RWPE1 (cell line): ENCODE results near the gene PILRA.

Source experiments
- CTCF ChIA-PET: fragments of 350-600 bp; sonication (Branson Sonifier 250); formaldehyde crosslinking; extraction: SDS; loops from one replicate; lab custom pipeline; 2021; lab: Yijun Ruan, JAX
- POLR2A ChIA-PET: fragments of 400-600 bp; formaldehyde crosslinking; extraction: SDS; loops from one replicate; lab custom pipeline; 2020; ENCODE audit warnings: antibody characterized with exemption; ENCODE audit not compliant: low non-redundant PET; lab: Yijun Ruan, JAX
- DNase-seq: peaks from one replicate; pipeline ENCODE4 v3.0.0; 2012; ENCODE audit warnings: low spot score
- H3K27ac ChIP-seq: fragments of 450-650 bp; 2 replicates; pipeline ENCODE4 v1.5.1; 2017
- TF ChIP-seq, protein P1 (sequence below): fragments of 450-650 bp; conservative IDR thresholded peaks from 2 replicates; pipeline ENCODE4 v1.5.1; 2017; ENCODE audit warnings: low read depth, mild to moderate bottlenecking

Gene PILRA

GRCh38 chr7:100394077-100394476, 20.8 kb downstream of the PILRA start:
- TF ChIP-seq, protein P1, sequence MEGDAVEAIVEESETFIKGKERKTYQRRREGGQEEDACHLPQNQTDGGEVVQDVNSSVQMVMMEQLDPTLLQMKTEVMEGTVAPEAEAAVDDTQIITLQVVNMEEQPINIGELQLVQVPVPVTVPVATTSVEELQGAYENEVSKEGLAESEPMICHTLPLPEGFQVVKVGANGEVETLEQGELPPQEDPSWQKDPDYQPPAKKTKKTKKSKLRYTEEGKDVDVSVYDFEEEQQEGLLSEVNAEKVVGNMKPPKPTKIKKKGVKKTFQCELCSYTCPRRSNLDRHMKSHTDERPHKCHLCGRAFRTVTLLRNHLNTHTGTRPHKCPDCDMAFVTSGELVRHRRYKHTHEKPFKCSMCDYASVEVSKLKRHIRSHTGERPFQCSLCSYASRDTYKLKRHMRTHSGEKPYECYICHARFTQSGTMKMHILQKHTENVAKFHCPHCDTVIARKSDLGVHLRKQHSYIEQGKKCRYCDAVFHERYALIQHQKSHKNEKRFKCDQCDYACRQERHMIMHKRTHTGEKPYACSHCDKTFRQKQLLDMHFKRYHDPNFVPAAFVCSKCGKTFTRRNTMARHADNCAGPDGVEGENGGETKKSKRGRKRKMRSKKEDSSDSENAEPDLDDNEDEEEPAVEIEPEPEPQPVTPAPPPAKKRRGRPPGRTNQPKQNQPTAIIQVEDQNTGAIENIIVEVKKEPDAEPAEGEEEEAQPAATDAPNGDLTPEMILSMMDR, result no peak
- DNase-seq, result no peak
- ChIA-PET POLR2A (no interaction called here), CTCF (interaction anchor here (0.6 kb wide), 2 partner anchors 8 to 14 kb away, joined by 3 read pairs; no protein-coding TSS in a partner anchor)
- H3K27ac ChIP-seq, result no peak overlapping the region

- DNase-seq, result no peak
- no peak overlapping the region for H3K27ac ChIP-seq
- POLR2A ChIA-PET, result no interaction called here
- CTCF ChIA-PET, result no interaction called here
- TF ChIP-seq, protein P1, result no peak
Observed at GRCh38 chr7:100396421-100396982, 23.2 kb downstream of the PILRA start.

- H3K27ac ChIP-seq, result no peak overlapping the region
- no peak for DNase-seq
- ChIA-PET CTCF (interaction anchor here (1.1 kb wide), 1 partner anchor 10 kb away, joined by 4 read pairs; no protein-coding TSS in a partner anchor), POLR2A (no interaction called here)
- TF ChIP-seq, protein P1, result no peak
Observed at GRCh38 chr7:100397315-100398081, 24.2 kb downstream of the PILRA start.

DNA sequence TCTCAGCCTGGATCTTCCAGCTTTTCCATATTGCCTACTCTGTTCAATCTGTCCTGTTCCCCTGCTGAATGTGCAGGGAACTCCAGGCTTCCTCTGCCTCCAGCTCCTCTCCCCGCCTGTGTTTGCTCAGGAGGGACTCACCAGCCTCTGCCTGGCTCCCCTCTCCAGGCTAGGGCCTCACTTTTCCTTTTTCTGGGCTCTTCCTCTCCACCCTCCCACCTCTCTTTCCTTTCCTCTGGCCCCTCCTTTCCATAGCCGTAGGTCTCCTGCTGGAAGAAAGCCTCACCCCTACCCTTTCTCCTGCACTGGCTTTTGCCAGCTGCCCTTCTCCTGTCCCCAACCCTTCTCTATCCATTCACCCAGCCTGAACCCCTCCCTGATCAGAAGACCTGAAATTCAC, 25.0 kb downstream of the PILRA start:
- TF ChIP-seq, protein P1, result no peak
- DNase-seq, result no peak
- CTCF ChIA-PET, result interaction anchor here (1.1 kb wide), 1 partner anchor 9 kb away, joined by 4 read pairs; no protein-coding TSS in a partner anchor
- H3K27ac ChIP-seq, result no peak overlapping the region
- POLR2A ChIA-PET, result no interaction called here

DNA sequence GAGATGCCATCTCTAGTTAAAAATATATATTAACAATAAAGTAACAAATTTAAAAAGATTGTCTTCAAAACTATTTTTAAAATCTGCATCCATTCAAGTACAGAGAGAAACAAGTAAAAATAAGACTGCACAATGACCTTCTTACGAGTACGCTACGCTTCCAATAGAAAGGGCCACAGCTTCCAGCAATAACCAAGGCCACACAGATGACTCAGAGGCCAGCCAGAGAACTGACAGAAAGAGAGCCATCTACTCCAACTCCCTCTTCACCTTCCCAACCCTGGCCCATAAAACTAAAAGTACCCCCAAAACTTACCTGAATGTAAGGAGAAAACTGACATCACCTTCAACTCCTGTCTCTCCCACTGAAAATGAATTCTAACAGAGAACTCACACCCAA, 26.8 kb downstream of the PILRA start:
- DNase-seq, result no peak
- POLR2A ChIA-PET, result no interaction called here
- no peak overlapping the region for H3K27ac ChIP-seq
- CTCF ChIA-PET, result no interaction called here
- TF ChIP-seq, protein P1, result no peak

GRCh38 chr7:100400656-100401055, 27.4 kb downstream of the PILRA start:
- POLR2A ChIA-PET, result no interaction called here
- DNase-seq, result no peak

More at GRCh38 chr7:100400656-100401055, 27.4 kb downstream of the PILRA start:
- TF ChIP-seq, protein P1, result no peak
- CTCF ChIA-PET, result interaction anchor here (1.1 kb wide), 1 partner anchor 9 kb away, joined by 5 read pairs; no protein-coding TSS in a partner anchor
- no peak overlapping the region for H3K27ac ChIP-seq
